ENCODE data around the gene MLPH.

DNA sequence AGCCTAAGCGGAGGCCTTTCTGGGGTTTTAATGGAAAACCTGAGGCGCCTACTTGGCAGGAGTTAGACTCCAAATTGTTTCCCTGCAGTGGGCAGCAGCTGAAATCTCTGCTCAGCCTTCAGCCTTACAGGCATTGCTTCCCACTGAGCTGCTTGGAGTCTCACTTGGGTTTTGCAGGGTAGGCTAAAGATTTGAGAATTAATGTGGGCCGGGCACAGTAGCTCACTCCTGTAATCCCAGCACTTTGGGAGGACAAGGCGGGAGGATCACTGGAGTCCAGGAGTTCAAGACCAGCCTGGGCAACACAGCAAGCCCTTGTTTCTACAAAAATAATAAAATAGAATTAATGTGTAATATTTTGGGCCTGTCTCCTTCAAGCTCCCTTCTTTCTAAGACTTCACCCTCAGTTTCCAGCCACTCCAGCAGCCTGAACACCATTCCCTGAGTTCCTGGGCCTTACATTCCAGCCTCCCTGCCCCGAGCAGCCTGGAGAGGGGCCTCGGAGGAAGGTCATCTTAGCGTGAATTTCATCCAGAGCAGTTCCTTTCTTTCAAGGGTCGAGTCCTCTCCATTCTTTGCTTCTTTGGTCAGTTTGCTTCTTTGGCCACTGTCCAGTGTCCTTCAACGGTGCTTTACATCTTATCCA is 112.5 kb downstream of the MLPH start:
- TF ChIP-seq CTCF (IDR thresholded peaks at IDR 0.05; ENCODE audit: borderline replicate concordance, extremely low read depth, low read length, poor library complexity, severe bottlenecking) (no peak), EZH2 (IDR thresholded peaks at IDR 0.05; ENCODE audit: borderline replicate concordance, low read depth, low read length, severe bottlenecking) (no peak)

All from DND-41 (cell line).